Retinal pigment epithelial cell (primary cell): ENCODE data around the gene DENND1C.

Experiments
- DNase-seq: peaks from one replicate; pipeline ENCODE4 v3.0.0-alpha.2; 2010; ENCODE audit warnings: low read depth
- H3K4me3 ChIP-seq: 2 replicates; pipeline ENCODE4 v1.5.1; 2011; ENCODE audit warnings: mild to moderate bottlenecking, low read length, control low read depth, moderate library complexity
- TF ChIP-seq, protein P1 (sequence below): conservative IDR thresholded peaks from 2 replicates; pipeline ENCODE4 v1.5.1; 2011; ENCODE audit warnings: low read depth, low read length, control low read depth, inconsistent platforms

DENND1C gene

DNA sequence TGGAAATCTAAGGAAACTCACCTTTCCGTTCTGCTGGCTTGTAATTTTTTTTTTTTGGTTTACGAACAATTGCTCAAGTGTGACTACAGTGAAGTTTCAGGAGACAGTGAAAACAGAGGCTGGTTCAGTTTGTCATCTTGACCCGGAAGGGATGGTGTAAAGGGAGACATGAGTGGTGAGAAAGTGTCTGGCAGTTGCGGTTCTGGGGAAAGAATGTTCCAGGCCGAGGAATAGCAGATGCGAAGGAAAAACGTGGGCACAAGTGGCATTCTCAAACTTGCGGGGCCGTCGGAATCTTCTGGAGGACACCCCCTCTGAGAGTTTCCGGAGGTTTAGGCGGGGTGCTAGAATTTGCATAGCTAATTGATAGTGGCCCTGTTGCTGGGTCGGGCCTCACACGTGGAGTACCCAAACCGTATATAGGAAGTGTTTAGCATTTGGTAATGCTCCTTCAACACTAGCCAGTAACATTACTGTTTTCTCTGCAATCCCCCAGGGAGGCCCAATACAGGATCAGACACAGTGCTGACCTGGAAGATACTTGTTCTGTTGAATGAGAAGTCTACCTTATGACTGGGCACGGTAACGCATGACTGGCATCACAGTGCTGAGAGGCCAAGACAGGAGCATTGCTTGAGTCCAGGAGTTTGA lies 46.4 kb upstream of the DENND1C start:
- H3K4me3 ChIP-seq, result no peak overlapping the region
- TF ChIP-seq, protein P1, sequence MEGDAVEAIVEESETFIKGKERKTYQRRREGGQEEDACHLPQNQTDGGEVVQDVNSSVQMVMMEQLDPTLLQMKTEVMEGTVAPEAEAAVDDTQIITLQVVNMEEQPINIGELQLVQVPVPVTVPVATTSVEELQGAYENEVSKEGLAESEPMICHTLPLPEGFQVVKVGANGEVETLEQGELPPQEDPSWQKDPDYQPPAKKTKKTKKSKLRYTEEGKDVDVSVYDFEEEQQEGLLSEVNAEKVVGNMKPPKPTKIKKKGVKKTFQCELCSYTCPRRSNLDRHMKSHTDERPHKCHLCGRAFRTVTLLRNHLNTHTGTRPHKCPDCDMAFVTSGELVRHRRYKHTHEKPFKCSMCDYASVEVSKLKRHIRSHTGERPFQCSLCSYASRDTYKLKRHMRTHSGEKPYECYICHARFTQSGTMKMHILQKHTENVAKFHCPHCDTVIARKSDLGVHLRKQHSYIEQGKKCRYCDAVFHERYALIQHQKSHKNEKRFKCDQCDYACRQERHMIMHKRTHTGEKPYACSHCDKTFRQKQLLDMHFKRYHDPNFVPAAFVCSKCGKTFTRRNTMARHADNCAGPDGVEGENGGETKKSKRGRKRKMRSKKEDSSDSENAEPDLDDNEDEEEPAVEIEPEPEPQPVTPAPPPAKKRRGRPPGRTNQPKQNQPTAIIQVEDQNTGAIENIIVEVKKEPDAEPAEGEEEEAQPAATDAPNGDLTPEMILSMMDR, result no peak
- DNase-seq, result no peak

DNA sequence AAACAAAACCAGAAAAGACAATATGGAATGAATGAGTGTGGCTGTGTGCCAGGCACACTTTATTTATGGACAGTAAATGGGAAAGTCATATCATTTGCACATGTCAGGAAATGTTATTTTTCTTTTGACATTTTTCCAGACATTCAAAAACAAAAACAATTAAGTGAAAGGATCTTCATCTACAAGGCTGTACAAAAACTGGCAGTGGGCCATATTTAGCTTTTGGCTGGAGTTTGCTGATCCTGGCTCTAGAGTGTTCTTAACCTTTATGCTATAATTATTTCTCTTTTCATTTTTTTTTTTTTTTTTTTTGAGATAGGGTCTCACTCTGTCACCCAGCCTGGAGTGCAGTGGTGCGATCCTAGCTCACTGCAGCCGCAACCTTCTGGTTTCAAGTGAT lies 42.7 kb upstream of the DENND1C start:
- DNase-seq, result no peak
- no peak overlapping the region for H3K4me3 ChIP-seq
- TF ChIP-seq, protein P1, result no peak

DNA sequence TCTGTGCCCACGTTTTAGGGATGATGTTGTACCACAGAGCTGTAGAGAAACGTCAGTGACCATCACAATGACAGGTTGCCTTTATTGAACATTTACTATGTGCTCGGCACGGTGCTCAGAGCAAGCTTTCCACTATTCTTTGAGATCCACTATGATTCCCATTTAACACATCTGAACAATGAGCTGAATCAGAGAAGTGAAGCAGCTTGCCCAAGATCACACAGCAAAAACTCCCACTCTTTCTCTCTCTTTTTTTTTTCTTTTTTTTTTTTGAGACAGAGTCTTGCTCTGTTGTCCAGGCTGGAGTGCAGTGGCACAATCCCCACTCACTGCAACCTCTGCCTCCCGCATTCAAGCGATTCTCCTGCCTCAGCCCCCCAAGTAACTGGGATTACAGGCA lies 41.1 kb upstream of the DENND1C start:
- TF ChIP-seq, protein P1, result no peak
- no peak for DNase-seq
- H3K4me3 ChIP-seq, result no peak overlapping the region

DNA sequence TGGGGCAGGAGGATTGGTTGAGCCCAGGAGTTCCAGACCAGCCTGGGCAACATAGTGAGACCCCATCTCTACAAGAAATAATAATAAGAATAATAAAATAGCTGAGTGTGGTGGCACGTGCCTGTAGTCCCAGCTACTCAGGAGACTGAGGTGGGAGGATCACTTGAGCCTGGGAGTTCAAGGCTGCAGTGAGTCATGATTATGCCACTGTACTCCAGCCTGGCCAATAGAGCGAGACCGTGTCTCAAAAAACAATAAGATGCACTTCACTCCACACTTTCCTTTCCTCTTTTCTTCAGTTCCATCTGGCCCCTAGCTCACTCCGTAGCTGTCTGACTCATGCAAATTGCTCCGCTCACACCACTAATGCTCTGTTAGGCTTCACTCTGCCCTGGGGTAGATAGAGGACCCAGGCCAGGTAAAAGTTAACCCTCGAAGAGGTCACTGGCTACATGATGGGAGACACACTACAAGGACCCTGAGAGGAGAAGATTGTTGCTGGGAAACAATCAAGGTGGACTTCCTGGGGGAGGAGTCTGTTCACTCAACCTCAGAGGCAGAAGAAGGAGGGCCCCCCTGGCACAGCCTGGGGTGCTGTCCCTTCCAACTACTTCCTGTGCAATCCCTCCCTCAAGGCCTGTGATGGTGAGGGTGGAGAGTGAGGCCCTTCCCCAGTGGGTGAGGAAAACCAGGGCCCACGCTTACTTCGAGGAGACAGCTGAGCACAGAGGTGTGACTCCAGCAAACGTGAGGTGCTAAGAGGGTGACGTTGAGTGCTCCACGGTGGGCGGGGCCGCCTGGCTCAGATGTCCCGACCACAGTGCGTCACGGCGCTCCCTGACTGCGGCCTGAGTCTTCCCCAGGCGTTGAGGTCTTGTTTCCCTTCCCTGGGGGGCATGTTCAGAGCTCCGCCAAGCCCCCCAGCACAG lies 40.4 kb upstream of the DENND1C start:
- TF ChIP-seq, protein P1, result no peak
- no peak overlapping the region for H3K4me3 ChIP-seq
- no peak for DNase-seq

DNA sequence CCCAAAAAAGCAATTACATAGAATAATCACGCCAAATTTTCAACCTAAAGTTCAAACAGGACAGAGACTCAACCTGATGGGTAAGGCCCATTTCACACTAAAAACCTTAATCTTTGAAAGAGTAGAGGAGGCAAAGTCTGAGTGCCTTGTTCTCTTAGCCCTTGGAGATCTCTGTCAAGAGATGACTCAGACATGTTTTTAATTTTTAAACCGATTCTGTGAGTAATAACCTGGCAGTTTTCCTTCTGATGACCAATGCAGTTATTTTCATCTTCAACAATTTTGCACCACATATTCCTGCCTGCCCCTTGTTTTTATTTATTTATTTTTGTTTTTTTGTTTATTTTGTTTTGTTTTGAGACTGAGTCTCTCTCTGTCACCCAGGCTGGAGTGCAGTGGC lies 37.7 kb upstream of the DENND1C start:
- H3K4me3 ChIP-seq, result no peak overlapping the region
- no peak for DNase-seq
- TF ChIP-seq, protein P1, result no peak

DNA sequence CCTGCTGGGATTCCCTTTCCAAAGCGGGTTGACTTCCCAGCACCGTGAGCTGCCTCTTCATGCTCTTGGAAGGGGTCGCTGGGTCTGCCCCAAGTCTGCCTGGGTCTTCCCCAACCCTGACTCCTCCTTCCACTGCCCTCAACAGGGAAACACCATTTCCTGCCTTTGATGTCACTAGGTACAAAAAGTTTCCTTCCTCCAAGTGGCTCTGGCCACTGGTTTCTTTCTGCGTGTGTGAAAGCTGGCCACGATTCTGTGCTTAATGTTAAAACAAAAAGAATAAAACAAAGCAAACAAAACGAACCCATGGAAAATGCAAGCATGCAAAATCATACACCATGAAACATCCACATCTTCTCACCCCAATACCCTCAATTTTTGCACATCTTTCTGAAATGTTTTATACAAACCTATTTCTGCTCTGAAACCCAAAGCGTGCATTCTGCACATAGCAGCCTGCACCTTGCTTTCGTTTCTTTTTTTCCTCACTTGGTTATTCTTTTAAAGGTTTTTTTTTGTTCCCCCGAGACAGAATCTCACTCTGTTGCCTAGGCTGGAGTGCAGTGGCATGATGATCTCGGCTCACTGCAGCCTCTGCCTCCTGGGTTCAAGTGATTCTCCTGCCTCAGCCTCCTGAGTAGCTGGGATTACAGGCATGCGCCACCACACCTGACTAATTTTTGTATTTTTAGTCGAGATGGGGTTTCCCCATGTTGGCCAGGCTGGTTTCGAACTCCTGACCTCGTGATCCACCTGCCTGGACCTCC lies 36.7 kb upstream of the DENND1C start:
- no peak for DNase-seq
- TF ChIP-seq, protein P1, result no peak
- no peak overlapping the region for H3K4me3 ChIP-seq
